ENCODE data around the gene RANBP17. TPM values are rescaled to one million over a fixed set of nuclear protein-coding genes. Genes with fewer than 3 reads are reported as not detected.
"Not testable (repeated sequence)": the region's sequence is repeated elsewhere in the genome, so short reads cannot be mapped to it uniquely, and the experiment has no call there.

Gene RANBP17
- total RNA-seq, 1 donor from 2014 or later, result 29.3 TPM

DNA sequence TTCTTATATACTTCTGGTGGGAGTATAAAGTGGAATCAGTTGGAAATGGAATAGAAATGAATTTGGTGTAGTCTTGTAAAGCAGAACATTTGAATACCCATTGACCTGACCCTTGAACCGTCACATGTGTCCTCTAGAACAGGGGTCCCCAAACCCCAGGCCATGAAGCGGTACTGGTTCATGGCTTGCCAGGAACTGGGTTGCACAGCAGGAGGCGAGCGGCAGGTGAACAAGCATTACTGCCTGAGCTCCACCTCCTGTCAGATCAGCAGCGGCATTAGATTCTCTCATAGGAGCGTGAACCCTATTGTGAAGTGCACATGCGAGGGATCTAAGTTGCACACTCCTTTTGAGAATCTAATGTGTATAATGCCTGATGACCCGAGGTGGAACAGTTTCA is 80.0 kb downstream of the RANBP17 start:
- DNase-seq (ENCODE audit: low spot score), result no peak

- DNase-seq (ENCODE audit: low spot score), result no peak
These were observed 83.5 kb downstream of the RANBP17 start for GRCh38 chr5:170945275-170945674.

- DNase-seq (ENCODE audit: low spot score), result no peak
These were observed 98.7 kb downstream of the RANBP17 start for GRCh38 chr5:170960567-170960966.

DNA sequence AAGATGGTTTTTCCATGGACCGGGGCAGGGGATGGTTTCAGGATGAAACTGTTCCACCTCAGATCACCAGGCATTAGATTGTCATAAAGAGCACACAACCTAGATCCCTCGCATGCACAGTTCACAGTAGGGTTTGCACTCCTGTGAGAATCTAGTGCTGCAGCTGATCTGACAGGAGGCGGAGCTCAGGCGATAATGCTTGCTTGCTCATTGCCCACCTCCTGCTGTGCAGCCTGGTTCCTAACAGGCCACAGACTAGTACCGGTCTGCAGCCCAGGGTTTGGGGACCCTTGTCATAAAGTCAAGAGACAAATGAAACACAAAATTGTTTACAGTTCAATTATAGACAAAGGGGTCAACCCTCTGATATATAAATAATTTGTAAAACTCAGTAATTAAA is 101.7 kb downstream of the RANBP17 start:
- DNase-seq (ENCODE audit: low spot score), result no peak

DNA sequence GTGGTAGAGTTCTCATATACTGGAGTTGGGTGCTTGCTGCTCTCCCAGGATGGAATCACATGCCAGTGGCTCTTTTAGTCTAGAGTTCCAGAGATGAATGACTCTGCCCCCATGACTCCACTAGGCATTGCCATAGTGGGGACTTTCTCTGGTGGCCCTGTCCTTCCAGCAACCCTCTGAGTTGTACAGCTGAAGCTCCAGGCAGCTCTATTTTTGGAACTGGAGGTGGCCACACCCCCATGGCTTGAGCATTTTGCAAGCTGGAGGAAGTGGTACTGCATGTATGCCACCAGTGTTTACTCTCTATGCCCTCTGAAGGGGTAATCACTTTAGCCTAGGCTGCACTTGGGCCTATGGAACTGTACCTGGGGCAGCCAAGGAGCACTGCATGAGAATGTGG is 112.6 kb downstream of the RANBP17 start:
- DNase-seq (ENCODE audit: low spot score), result no peak

GRCh38 chr5:170980261-170980660 is 118.4 kb downstream of the RANBP17 start:
- not testable (repeated sequence) for DNase-seq (ENCODE audit: low spot score)

- DNase-seq (ENCODE audit: low spot score), result no peak
These were observed 123.7 kb downstream of the RANBP17 start for GRCh38 chr5:170985486-170985885.

DNA sequence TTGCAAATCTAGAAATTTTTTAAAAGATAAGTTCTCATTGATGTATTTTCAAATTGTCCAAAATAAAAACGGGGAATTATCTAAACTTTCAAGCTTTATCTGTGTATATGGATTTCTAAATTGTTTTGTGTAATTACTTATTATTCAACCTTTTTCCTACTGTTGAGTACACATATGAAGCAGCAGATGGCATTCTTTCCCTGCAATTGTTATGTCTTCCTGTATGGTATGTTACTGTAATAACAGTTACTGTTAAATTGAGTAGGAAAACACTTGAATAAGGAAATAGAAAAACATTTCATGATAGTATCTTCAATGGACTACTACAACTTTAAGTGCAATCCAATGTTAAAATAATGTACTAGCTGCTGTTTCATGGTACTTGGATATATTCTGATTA is 124.8 kb downstream of the RANBP17 start:
- no peak for DNase-seq (ENCODE audit: low spot score)

DNA sequence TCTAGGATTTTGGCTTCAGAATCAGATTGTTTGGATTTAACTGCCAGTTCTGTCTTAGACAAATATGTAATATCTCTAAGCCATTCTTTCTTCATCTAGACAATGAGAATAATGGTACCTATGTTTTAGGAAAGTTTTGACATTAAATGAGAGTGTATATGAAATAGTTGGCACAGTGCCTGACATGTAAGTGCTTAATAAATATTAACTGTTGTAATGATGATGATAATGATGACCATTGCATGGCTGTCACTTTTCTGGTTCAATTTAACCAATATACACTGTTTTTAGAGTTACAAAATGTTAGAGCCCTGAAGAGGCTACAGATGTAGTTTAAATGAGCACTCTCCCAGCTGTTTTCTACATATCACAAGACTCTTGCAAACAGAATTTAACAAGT is 131.7 kb downstream of the RANBP17 start:
- DNase-seq (ENCODE audit: low spot score), result no peak

- no peak for DNase-seq (ENCODE audit: low spot score)
These were observed 148.3 kb downstream of the RANBP17 start for GRCh38 chr5:171010086-171010485.

DNA sequence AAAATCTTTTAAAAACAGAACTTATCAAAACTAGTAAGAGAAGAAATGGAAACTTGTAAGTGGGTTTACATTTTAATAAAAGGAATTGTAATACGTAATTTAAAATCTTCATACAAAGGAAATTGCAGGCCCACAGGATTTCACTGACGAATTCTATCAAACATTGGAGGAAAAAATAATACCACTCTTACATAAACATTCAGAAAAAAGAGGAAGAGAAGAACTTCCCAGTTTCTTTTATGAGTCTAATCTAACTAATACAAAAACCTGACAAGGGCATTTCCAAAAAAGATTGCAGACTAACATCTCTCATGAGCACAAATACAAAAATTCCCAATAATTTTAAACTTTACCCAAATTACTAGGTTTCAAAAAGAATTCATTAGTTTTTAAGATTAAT is 149.0 kb downstream of the RANBP17 start:
- DNase-seq (ENCODE audit: low spot score), result no peak

GRCh38 chr5:171023508-171023907 is 161.7 kb downstream of the RANBP17 start:
- no peak for DNase-seq (ENCODE audit: low spot score)

DNA sequence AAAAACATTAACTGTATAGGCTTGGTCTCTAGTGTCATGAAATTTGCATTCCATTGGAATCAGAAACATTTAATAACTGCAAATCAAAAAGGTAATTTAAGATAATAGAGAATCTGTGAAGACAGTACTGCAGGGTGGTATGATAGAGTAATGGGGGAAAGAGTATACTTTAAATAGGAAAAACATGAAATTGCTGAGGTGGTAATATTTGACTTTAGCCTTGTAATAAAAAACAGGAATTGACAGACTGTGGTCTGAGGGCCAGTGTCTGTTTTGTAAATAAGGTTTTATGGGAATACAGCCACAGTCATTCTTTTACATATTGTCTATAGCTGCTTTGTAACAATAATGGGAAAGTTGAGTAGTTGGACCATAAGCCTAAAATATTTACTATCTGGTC is 162.3 kb downstream of the RANBP17 start:
- no peak for DNase-seq (ENCODE audit: low spot score)

- no peak for DNase-seq (ENCODE audit: low spot score)
These were observed 167.6 kb downstream of the RANBP17 start for GRCh38 chr5:171029401-171029800.

DNA sequence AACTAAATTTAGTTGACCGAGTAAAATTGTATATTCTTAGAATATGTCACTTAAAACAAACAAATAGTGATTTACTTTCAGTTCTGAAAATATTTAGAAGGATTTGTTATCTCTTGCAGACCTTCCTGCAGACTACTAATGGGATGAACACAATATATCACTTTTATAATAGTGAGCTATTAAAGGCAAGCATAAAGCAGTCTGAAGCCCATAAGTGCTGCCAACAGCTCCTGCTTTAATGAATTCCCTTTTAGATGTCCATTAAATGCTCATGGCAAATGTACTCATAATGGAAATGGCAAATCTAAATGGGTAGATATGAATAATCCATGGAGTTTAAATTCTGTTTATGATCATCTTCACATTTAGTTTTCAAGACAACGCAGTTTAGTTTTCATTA is 170.2 kb downstream of the RANBP17 start:
- no peak for DNase-seq (ENCODE audit: low spot score)

DNA sequence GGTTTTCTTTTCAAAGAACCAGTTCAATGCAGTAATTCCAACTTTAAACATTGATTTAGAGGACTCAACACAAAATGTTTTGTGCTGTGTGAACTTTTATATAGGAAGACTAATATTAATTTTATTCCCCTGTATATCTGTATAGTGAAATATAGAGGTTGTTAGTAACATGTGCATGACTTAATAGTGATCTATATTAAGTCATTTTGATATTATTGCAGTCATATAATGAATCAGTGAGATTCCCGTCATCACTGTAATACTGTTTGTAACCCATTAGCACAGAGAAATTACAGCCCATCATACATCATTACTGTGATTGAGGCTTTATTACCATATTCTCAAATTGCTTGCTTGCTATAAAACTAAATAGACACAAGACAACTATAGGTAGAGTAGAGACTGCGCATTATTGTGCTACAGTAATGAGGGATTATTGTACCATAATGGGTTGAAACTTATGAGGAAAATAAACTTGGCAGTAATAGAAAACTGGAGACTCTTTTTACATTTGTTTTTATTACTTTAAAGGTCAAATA is 170.7 kb downstream of the RANBP17 start:
- no peak for DNase-seq (ENCODE audit: low spot score)

- DNase-seq (ENCODE audit: low spot score), result not testable (repeated sequence)
These were observed 180.1 kb downstream of the RANBP17 start for GRCh38 chr5:171041893-171042292.

DNA sequence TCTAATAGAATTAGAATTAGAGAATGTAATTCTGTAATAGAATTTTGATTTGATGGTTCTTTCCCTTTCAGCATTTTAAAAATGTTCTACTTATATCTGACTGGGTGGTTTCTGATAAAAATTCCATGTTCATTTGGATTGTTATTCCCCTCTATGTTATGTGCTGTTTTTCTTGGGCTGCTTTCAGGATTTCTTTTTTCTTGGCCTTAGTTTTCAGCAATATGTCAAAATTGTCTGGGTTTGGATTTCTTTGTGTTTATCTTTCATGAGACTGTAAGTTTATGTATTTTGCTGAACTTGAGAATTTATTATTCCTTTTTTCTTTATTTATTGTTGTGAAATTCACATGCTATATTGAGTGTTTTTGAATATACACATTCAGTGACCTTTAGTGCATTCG is 189.1 kb downstream of the RANBP17 start:
- DNase-seq (ENCODE audit: low spot score), result no peak

DNA sequence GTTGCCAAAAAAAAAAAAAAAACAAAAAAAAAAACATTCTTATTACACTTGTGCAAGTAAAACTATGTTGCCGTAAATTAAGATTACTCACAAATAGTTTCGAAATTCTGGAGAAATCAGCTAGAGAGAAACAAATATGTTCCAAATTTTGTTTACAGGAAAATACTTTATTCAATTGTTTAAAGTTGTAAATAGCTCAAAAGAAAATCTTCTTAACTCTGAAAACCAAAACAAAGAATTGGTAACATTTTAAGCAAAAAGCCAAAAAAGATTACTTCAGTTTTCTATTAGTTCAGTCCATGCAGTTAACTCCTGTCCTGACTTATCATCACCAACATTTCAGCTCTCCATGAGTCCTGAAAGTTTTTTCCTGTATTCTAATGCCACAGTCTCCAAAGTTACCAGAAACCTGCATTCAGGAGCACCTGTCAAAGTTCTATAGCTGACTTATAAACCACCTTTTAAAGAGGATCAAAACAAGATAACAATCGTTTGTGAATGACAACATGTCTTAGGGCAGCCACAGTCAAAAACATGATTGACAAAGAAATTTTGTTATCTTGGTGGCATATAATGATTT is 194.1 kb downstream of the RANBP17 start:
- DNase-seq (ENCODE audit: low spot score), result no peak

GRCh38 chr5:171067540-171068130 is 205.8 kb downstream of the RANBP17 start:
- no peak for DNase-seq (ENCODE audit: low spot score)

- no peak for DNase-seq (ENCODE audit: low spot score)
These were observed 212.9 kb downstream of the RANBP17 start for GRCh38 chr5:171074747-171075146.

DNA sequence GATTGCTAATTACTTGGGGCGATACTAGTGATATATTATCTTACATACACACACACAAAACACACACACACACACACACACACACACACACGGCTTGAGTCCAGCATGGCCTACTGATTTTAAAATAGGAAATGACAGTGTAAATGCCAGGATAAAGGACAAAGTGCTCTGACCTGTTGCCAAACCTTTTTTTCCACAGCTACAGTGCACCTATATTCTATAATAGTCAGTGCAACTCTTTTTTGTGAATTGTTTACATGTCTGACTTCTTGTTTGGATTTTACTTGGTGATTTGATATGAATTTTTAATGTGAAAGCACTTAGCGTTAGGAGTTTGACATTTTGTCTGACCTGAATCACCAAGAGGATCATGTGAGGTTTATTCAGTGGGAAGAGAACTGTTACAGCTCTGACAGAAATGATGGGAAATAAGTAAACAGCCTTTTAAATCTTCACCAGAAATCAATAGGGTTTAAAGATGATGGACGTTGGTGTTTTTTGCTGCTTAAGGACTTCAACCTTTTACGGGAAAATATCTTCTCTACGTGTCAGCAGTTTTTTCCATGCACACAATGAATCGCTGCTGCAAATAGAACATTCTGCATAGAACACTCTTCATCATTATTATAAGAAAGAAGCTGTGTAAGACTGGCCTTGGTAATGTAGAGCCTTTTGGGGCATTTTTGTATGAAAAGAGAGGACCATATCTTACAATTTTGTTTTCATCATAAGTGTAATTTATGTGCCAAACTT is 218.5 kb downstream of the RANBP17 start:
- no peak for DNase-seq (ENCODE audit: low spot score)

DNA sequence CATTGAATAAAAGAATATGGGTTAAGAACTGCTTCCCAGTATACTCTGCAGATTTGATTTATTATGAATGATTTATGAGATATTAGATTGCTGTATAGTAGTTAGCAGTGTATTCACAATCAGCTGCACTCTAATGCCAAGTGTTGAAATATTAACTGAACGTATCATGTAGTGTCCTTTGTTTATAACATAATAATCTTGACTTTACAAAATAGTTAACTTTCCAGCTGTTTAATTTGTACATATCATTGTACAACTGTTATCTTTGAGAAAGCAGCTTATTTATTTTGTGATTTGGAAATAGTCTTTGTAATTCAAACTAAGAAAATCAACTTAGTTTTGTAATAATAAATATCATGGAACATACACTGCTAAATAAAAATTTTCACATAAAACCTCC is 219.5 kb downstream of the RANBP17 start:
- DNase-seq (ENCODE audit: low spot score), result no peak
